Panc1 (cell line): ENCODE measurements around the gene LDHAL6B. TPM values are rescaled to one million over a fixed set of nuclear protein-coding genes. Genes with fewer than 3 reads are reported as not detected.

ENCODE experiments used
- ATAC-seq: fragments of 200-7000 bp; cut with Tn5 transposase; 2 replicates; pipeline ENCODE4 v1.9.1; 2020; ENCODE audit warnings: mild to moderate bottlenecking, moderate library complexity
- BruUV-seq: library from RNA; stranded (reverse); fragments of 400-500 nt; replicated peaks from 2 replicates; lab custom pipeline; 2021; lab: Mats Ljungman, UMichigan
- CTCF ChIA-PET: fragments of 300-600 bp; sonication (Branson Sonifier 250); formaldehyde crosslinking; loops from one replicate; lab custom pipeline; 2022; ENCODE audit warnings: antibody characterized with exemption; lab: Charles Lee
- POLR2A ChIA-PET: fragments of 300-600 bp; sonication (Branson Sonifier 250); formaldehyde crosslinking; loops from one replicate; lab custom pipeline; 2022; ENCODE audit warnings: antibody characterized with exemption; lab: Charles Lee
- DNase-seq: peaks from one replicate; pipeline ENCODE4 v3.0.0-alpha.2; 2010; ENCODE audit warnings: low read depth, low spot score
- H3K27ac ChIP-seq: 2 replicates; pipeline ENCODE4 v1.5.1; 2011; ENCODE audit warnings: mild to moderate bottlenecking, low read length, inconsistent platforms
- H3K27me3 ChIP-seq: fragments of 200-500 bp; sonication (Bioruptor generic); 2 replicates; pipeline ENCODE4 v1.6.0; 2014; ENCODE audit warnings: low read length, inconsistent platforms; ENCODE audit not compliant: control insufficient read depth, insufficient read depth
- H3K36me3 ChIP-seq: fragments of 200-500 bp; sonication (Bioruptor generic); 2 replicates; pipeline ENCODE4 v1.5.1; 2014; ENCODE audit warnings: inconsistent platforms, mild to moderate bottlenecking, low read length, moderate library complexity; ENCODE audit not compliant: control insufficient read depth, insufficient read depth
- H3K4me1 ChIP-seq: 2 replicates; pipeline ENCODE4 v1.5.1; 2011; ENCODE audit warnings: inconsistent platforms, mild to moderate bottlenecking, low read length, moderate library complexity; ENCODE audit not compliant: control insufficient read depth, insufficient read depth
- H3K4me3 ChIP-seq, 2 experiments: 2 replicates each; pipeline ENCODE4 v1.5.1; 2011 to 2012; ENCODE audit warnings: low read depth in 2 of 2, low read length in 2 of 2, mild to moderate bottlenecking in 2 of 2, inconsistent platforms in 1 of 2, moderate library complexity in 1 of 2
- H3K9me3 ChIP-seq: fragments of 200-500 bp; sonication (Bioruptor generic); 2 replicates; pipeline ENCODE4 v1.5.1; 2014; ENCODE audit warnings: low read depth, mild to moderate bottlenecking, inconsistent platforms, low read length, moderate library complexity; ENCODE audit not compliant: control insufficient read depth, insufficient read depth
- POLR2AphosphoS5 ChIP-seq: IDR thresholded peaks from 2 replicates; pipeline ENCODE4 v1.6.1; 2012; ENCODE audit warnings: mild to moderate bottlenecking, low read depth, low read length, moderate library complexity
- SIN3A ChIP-seq: IDR thresholded peaks from 2 replicates; pipeline ENCODE4 v1.6.1; 2012; ENCODE audit warnings: low read depth, mild to moderate bottlenecking, low read length, moderate library complexity, borderline replicate concordance; ENCODE audit not compliant: insufficient read depth
- TCF7L2 ChIP-seq: IDR thresholded peaks from 2 replicates; pipeline ENCODE4 v1.6.1; 2011; ENCODE audit warnings: mild to moderate bottlenecking, low read depth, low read length, inconsistent platforms
- in situ Hi-C: cut with HindIII; loops from 2 replicates; pipeline ENCODE4 v1.10.0; 2016; ENCODE audit warnings: low sequenced_read_pairs, low pct_unique_long_range_greater_than_20kb
- intact Hi-C: fragments of 100-400 bp; cut with micrococcal nuclease; formaldehyde crosslinking; loops from one replicate; pipeline ENCODE4 v1.10.0; 2022; ENCODE audit not compliant: unreplicated experiment
- total RNA-seq: library from RNA; stranded (reverse); gene quantifications from one replicate; pipeline ENCODE4 v1.2.1, GENCODE V29; 2021; ENCODE audit not compliant: unreplicated experiment
- TF ChIP-seq, protein P1 (sequence below): fragments of 450-650 bp; IDR thresholded peaks from 2 replicates; pipeline ENCODE4 v1.5.1; 2017; ENCODE audit warnings: mild to moderate bottlenecking
- TF ChIP-seq, protein P2 (sequence below), 2 experiments: IDR thresholded peaks; 2 replicates each; pipeline ENCODE4 v1.6.1; 2011 to 2012; ENCODE audit warnings: low read depth in 2 of 2, control low read depth in 1 of 2, low read length in 1 of 2, mild to moderate bottlenecking in 1 of 2, moderate library complexity in 1 of 2; ENCODE audit not compliant: insufficient read depth in 1 of 2

The LDHAL6B gene
- total RNA-seq, 1 experiment from 2014 or later, result not detected

DNA sequence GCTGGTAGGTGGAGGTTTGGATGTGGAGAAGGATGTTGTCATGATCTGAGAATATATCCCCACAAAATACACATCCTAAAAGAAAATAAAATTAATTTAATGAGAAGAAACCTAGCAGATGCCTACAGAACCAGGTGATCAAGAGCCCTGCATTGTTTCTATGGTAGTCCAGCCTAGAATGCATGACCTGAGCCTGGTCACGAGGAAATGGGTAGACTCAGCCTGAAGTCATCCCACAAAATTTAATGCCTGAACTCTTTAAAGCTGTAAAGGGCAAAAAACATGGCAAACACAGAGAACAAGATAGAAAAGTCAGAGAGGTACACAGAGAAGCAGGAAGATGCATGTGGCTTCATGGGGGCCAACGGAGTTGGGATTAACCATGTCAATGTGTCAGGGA is 36.0 kb downstream of the LDHAL6B start:
- in situ Hi-C loops (no loop called here), intact Hi-C loops (no loop called here)
- BruUV-seq, result no TSS peak
- Histone ChIP-seq H3K27ac (no peak overlapping the region), H3K36me3 (no peaks in the 10 kb centered on the region), H3K4me3 (no peak overlapping the region), H3K27me3 (no peaks in the 10 kb centered on the region), H3K4me1 (peaks cover 2% of the 10 kb centered on the region), H3K9me3 (no peaks in the 10 kb centered on the region)
- ChIA-PET CTCF (no interaction called here), POLR2A (interaction anchor here (0.5 to 0.6 kb wide), 2 partner anchors 10 to 46 kb away, joined by 3 to 5 read pairs; no protein-coding TSS in a partner anchor)
- DNase-seq, result no peak
- TF ChIP-seq, protein P1, sequence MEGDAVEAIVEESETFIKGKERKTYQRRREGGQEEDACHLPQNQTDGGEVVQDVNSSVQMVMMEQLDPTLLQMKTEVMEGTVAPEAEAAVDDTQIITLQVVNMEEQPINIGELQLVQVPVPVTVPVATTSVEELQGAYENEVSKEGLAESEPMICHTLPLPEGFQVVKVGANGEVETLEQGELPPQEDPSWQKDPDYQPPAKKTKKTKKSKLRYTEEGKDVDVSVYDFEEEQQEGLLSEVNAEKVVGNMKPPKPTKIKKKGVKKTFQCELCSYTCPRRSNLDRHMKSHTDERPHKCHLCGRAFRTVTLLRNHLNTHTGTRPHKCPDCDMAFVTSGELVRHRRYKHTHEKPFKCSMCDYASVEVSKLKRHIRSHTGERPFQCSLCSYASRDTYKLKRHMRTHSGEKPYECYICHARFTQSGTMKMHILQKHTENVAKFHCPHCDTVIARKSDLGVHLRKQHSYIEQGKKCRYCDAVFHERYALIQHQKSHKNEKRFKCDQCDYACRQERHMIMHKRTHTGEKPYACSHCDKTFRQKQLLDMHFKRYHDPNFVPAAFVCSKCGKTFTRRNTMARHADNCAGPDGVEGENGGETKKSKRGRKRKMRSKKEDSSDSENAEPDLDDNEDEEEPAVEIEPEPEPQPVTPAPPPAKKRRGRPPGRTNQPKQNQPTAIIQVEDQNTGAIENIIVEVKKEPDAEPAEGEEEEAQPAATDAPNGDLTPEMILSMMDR, result no peak
- TF ChIP-seq TCF7L2, result no peak
- TF ChIP-seq SIN3A, result no peak
- TF ChIP-seq, protein P2, sequence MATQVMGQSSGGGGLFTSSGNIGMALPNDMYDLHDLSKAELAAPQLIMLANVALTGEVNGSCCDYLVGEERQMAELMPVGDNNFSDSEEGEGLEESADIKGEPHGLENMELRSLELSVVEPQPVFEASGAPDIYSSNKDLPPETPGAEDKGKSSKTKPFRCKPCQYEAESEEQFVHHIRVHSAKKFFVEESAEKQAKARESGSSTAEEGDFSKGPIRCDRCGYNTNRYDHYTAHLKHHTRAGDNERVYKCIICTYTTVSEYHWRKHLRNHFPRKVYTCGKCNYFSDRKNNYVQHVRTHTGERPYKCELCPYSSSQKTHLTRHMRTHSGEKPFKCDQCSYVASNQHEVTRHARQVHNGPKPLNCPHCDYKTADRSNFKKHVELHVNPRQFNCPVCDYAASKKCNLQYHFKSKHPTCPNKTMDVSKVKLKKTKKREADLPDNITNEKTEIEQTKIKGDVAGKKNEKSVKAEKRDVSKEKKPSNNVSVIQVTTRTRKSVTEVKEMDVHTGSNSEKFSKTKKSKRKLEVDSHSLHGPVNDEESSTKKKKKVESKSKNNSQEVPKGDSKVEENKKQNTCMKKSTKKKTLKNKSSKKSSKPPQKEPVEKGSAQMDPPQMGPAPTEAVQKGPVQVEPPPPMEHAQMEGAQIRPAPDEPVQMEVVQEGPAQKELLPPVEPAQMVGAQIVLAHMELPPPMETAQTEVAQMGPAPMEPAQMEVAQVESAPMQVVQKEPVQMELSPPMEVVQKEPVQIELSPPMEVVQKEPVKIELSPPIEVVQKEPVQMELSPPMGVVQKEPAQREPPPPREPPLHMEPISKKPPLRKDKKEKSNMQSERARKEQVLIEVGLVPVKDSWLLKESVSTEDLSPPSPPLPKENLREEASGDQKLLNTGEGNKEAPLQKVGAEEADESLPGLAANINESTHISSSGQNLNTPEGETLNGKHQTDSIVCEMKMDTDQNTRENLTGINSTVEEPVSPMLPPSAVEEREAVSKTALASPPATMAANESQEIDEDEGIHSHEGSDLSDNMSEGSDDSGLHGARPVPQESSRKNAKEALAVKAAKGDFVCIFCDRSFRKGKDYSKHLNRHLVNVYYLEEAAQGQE (IDR thresholded peaks at IDR 0.05; ENCODE audit: insufficient read depth in 1 of 2, low read depth in 2 of 2, low read length in 1 of 2), result no peak
- ATAC-seq, result no peak

DNA sequence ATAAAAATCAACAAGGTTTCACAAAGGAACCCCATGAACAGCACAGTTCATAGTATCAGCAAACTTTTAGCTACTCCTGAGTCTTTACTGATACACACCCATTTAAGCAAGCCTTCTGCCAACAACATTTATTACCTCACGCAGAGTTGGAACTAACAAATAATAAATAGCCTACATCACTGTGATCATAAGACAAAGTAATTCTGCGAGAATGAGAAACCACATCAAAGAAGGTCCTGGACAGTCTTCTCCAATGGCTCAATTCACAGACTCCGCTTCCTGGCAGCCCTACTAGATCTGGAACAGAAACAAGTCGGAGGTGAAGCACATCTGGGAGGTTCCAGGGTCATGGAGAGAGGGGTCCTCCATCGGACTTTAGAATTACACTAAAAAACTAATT is 37.0 kb downstream of the LDHAL6B start:
- TF ChIP-seq POLR2AphosphoS5 (no peak), SIN3A (no peak), TCF7L2 (no peak)
- TF ChIP-seq, protein P1, result no peak
- TF ChIP-seq, protein P2 (IDR thresholded peaks at IDR 0.05; ENCODE audit: insufficient read depth in 1 of 2, low read depth in 2 of 2, low read length in 1 of 2), result no peak
- intact Hi-C loops, result no loop called here
- CTCF ChIA-PET, result no interaction called here
- H3K36me3 ChIP-seq, result no peaks in the 10 kb centered on the region
- no TSS peak for BruUV-seq
- no peak overlapping the region for H3K27ac ChIP-seq
- ATAC-seq, result no peak
- no peak for DNase-seq
- H3K27me3 ChIP-seq, result no peaks in the 10 kb centered on the region
- no peaks in the 10 kb centered on the region for H3K9me3 ChIP-seq
- in situ Hi-C loops, result no loop called here
- H3K4me1 ChIP-seq, result peaks cover 3% of the 10 kb centered on the region
- no peak overlapping the region for H3K4me3 ChIP-seq
- POLR2A ChIA-PET, result no interaction called here
